Measurements from ENCODE around the gene MEIOSIN.
A peak's percentile ranks its signal among the peaks of the same experiment; 100 is the strongest.
"Not testable (repeated sequence)": the region's sequence is repeated elsewhere in the genome, so short reads cannot be mapped to it uniquely, and the experiment has no call there.

Gene MEIOSIN

DNA sequence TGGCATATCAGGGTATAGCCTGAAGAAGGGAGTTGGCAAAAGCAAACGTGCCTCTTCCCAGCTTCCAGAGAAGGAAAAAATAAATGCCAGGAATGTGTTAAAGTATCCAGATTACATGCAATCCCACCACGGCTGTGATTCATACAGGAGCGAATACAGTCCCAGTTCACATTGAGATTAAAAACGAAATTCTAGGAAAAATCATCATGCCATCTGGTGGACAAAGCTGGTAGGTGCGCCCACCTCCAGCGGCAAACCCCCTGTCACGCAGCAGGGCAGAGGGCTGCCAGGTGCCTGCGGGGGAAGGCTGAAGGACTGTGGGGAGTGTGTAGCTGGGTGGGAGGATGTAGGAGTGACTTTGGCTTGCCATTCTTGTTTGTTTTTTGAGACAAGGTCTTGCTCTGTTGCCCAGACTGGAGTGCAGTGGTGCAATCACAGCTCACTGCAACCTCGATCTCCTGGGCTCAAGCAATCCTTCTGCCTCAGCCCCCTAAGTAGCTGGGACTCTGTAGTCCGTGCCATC is 65.8 kb downstream of the MEIOSIN start:
- peak; percentile 23 to 42 for DNase-seq (ENCODE audit: low read depth in 1 of 2, low spot score in 1 of 2)

GRCh38 chr19:45799541-45799940 is 66.3 kb downstream of the MEIOSIN start:
- DNase-seq (ENCODE audit: low read depth in 1 of 2, low spot score in 1 of 2) = not testable (repeated sequence)

- no peak for DNase-seq (ENCODE audit: low read depth in 1 of 2, low spot score in 1 of 2)
These were observed 66.9 kb downstream of the MEIOSIN start for GRCh38 chr19:45800070-45800553.

DNA sequence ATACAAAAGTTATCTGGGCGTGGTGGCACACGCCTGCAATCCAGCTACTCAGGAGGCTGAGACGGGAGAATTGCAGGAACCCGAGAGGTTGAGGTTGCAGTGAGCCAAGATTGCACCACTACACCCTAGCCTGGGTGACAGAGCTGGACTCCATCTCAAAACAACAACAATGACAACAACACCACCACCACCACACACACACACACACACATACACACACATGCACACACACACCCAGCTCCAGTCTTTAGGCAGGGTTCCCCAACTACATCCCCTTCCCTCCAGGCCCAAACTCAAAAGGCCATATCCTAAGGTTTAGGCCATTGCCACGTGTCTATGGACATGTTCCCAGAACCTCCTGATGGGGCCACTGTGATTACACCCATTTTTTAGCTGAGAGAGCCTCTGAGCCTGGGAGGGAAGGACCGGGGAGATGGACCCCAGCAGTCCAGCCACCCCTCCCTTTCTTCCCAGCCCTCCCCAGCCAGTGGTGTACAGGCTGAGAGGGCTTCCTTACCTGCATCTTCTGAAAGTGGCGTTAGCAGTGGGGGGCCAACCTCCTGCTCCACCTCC is 68.5 kb downstream of the MEIOSIN start:
- no peak for DNase-seq (ENCODE audit: low read depth in 1 of 2, low spot score in 1 of 2)

DNA sequence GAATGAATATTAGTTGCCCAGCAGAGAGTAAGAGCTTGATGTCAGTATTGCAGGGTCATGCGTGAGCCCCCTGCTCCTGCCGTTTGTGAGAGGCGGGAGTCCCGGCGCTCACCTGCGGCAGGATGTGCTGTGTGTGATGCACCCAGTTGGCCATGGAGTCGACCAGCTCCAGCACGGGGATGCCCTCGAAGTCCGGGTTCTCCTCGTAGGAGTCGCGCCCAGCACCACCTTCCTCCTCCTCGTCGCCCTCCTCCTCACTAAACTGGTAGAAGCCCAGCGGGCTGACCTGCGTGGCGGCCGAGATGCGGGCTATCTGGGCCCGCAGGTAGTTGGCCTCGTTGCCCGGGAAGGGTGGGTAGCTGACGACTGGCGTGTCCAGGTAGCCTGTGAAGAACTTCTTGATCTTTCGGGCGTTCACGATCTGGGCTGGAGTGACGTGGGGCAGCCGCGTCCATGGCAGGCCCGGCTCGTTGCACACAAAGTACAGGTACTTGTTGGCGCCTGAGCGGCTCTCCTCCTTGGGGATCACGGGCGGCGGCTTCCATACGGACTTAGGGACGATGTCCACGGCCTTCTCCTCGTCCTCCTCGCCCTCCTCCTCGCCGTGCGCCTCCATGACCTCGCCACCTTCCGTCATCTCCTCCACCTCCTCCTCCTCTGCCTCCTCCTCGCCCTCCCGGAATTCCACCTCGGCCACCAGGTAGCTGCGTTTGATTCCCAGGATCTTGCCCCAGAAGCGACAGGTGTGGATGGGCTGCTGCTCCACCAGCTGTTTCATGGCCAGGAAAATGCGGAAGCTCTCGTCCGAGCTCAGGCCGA is 71.1 kb downstream of the MEIOSIN start:
- no peak for DNase-seq (ENCODE audit: low read depth in 1 of 2, low spot score in 1 of 2)

DNA sequence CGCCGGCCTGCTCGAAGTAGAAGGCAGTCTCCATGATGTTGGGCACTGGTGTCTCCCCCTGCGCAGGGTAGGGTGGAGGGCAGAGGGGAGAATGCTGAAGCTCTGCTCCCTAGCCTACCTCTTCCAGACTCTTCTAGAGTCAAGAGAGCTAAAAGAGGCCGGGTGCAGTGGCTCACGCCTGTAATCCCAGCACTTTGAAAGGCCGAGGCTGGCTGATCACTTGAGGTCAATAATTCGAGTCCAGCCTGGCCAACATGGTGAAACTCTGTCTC is 71.7 kb downstream of the MEIOSIN start:
- DNase-seq (ENCODE audit: low read depth in 1 of 2, low spot score in 1 of 2) = no peak

GRCh38 chr19:45805719-45806118 is 72.5 kb downstream of the MEIOSIN start:
- DNase-seq (ENCODE audit: low read depth in 1 of 2, low spot score in 1 of 2) = no peak

DNA sequence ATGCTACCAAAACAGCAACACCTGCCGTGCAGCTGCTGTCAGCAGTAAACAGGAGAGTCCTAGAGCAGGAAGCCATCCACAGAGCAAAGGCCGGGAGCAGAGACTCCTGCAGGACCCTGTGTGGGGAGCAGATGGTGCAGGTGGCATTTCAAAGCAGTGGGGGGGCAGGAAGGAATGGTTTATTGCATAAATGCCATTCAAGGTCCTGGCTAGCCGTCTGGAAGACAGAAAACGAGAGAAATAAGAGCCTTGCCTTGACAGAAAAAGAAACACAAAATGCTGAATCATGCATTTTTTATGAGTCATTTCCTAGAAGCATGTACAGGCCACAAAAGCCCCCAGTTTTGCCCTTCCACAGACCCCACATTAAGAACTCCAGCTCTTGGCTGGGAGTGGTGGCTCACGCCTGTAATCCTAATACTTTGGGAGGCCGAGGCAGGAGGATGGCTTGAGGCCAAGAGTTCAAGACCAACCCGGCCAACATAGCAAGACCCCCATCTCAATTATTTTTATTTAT is 76.5 kb downstream of the MEIOSIN start:
- DNase-seq (ENCODE audit: low read depth in 1 of 2, low spot score in 1 of 2) = no peak

DNA sequence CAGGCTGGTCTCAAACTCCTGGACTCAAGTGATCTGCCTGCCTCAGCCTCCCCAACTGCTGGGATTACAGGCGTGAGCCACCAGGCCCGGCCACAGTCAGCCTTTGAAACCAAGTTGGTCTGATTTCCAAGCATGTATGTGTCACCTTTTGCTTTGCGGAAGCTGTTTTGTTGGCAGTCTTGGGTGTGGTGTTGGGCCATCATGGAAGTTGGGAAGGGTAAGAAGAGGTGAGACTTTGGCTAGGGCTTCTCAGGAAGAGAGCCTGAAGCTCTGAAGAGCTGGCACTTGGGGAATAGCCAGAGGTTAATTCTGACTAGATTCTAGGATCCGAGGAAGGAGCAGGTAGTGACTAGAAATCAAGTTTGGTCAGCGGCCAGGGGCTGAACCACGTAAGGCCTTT is 79.1 kb downstream of the MEIOSIN start:
- DNase-seq (ENCODE audit: low read depth in 1 of 2, low spot score in 1 of 2) = no peak

Data from activated T-helper 1 cell treated with anti-CD3 and anti-CD28 coated beads, Interleukin-2, amount 50 U/mL, for 16 hours (primary cell).